GM10266 (cell line): ENCODE measurements around the gene TMEM63C.

Source experiments
- DNase-seq: peaks from one replicate; pipeline ENCODE4 v3.0.0; 2012; ENCODE audit errors: extremely low spot score
- CTCF ChIP-seq: IDR thresholded peaks from 2 replicates; pipeline ENCODE4 v1.5.1; 2012; ENCODE audit warnings: mild to moderate bottlenecking, low read depth; ENCODE audit not compliant: control insufficient read depth, insufficient read depth; ENCODE audit errors: missing control alignments

The TMEM63C gene

GRCh38 chr14:77214216-77214615, 32.6 kb downstream of the TMEM63C start:
- no peak for TF ChIP-seq CTCF
- no peak for DNase-seq

- no peak for TF ChIP-seq CTCF
These were observed 36.0 kb downstream of the TMEM63C start for GRCh38 chr14:77217551-77217950.

GRCh38 chr14:77219591-77219990, 38.0 kb downstream of the TMEM63C start:
- no peak for TF ChIP-seq CTCF
- no peak for DNase-seq

More at GRCh38 chr14:77217551-77217950, 36.0 kb downstream of the TMEM63C start:
- DNase-seq = no peak

- no peak for TF ChIP-seq CTCF
- no peak for DNase-seq
These were observed 38.8 kb downstream of the TMEM63C start for GRCh38 chr14:77220246-77221017.

- DNase-seq = no peak
These were observed 39.8 kb downstream of the TMEM63C start for GRCh38 chr14:77221241-77221871.

GRCh38 chr14:77222546-77223225, 41.1 kb downstream of the TMEM63C start:
- TF ChIP-seq CTCF = no peak
- no peak for DNase-seq

More at GRCh38 chr14:77221241-77221871, 39.8 kb downstream of the TMEM63C start:
- TF ChIP-seq CTCF = no peak
